ENCODE results near the gene CPNE5.

CPNE5 gene

DNA sequence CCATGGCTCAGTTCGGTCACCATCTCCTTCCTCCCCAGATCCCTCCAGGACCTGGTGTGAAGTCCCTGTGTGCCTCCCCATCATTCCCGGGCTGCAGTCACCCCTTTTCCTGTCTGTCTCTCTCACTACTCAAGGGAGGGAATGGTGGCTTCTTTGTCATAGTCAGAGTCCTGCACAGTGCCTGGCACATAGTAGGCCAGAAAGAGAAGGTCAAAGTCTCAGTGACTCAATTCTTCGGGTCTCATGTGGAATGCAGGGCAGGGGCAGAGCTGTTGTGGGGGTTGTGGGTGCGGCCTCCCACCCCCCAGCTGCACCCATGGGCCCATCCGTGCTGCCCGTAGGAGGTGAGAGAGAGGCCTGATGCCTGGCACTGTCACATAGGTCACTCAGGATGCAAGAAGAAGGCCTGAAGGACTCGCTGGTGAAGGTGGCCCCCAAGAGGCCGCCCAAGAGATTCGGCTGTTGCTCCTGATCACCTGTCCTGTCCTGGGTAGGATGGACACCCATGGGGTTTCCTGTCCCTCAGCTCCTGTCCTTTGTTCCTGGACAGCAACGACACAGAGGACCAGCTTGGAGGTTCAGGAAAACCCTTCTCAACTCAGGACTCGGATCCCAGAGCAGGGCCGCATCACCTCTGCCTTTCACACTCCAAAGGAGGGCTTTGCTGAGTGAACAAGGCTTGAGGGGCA, 107.5 kb downstream of the CPNE5 start:
- Histone ChIP-seq H3K27ac (no peak overlapping the region), H3K4me3 (no peak overlapping the region)
- DNase-seq (ENCODE audit: low spot score): no peak
- TF ChIP-seq CTCF (IDR thresholded peaks at IDR 0.05): no peak

DNA sequence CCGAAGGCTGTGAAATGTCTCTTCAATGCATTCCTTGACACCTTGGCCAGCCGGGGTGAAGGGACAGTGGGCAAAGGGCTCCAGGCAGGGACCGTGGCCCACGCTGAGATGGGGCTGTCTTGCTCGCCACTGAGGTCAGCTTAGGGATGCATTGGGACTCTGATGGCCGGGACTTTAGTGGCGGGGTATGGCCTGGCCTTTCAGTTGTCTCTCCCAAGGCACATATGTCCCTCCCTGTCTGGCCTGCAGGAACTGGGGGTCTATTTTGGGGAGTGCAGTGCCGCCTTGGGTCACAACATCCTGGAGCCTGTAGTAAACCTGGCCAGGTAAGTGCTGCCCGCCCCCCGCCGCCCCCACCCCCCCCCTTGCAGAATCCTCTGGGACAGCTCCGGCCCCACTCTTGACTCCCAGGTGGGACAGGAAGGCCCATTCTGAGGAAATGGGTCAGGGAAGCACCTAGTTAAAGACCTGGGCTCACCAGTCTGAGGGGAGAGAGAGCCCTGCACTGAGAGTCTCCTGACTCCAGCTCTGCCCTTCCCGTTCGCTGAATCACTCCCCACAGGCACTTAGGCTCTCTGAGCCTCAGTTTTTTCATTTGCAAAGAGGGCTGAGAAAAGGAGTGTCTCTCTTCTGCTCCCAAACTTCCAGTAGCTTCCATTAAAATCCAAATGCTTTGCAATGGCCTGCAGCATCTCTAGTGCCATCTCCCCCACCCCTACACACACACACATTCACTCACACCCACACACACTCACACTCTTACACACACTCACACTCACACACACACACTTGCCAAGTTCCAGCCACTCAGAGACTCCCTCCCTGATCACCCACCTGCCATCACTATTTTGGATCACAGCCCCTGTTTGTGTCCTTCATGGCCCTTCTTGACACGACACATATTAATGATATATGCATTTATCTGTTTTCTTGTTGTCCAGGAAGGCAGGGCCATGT, 108.5 kb downstream of the CPNE5 start:
- Histone ChIP-seq H3K27ac (no peak overlapping the region), H3K4me3 (no peak overlapping the region)
- no peak for TF ChIP-seq CTCF (IDR thresholded peaks at IDR 0.05)
- no peak for DNase-seq (ENCODE audit: low spot score)

DNA sequence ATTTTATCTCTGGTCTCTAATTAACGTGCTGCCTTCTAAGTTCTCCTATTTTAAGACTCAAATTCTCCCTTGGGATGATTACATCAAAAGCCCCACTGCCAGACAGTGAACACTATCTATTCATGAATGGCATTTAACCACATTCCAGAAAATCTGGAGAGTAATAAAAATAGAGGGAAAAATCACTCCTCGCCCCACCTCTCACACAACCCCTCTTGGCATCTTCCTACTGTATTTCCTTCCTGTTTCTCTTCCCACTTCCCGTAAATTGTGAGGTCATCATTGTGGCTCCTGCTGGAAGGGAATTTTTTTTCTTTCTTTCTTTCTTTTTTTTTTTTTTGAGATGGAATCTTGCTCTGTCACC, 110.1 kb downstream of the CPNE5 start:
- Histone ChIP-seq H3K4me3 (no peak overlapping the region), H3K27ac (no peak overlapping the region)
- DNase-seq (ENCODE audit: low spot score): no peak
- no peak for TF ChIP-seq CTCF (IDR thresholded peaks at IDR 0.05)

GRCh38 chr6:36728289-36729160, 110.7 kb downstream of the CPNE5 start:
- Histone ChIP-seq H3K27ac (no peak overlapping the region), H3K4me3 (no peak overlapping the region)
- no peak for DNase-seq (ENCODE audit: low spot score)
- TF ChIP-seq CTCF (IDR thresholded peaks at IDR 0.05): no peak

GRCh38 chr6:36727505-36728021, 111.7 kb downstream of the CPNE5 start:
- no peak for DNase-seq (ENCODE audit: low spot score)
- TF ChIP-seq CTCF (IDR thresholded peaks at IDR 0.05): no peak
- no peak overlapping the region for H3K4me3 ChIP-seq
- no peak overlapping the region for H3K27ac ChIP-seq

- TF ChIP-seq CTCF (IDR thresholded peaks at IDR 0.05): no peak
- no peak overlapping the region for H3K27ac ChIP-seq
- H3K4me3 ChIP-seq: no peak overlapping the region
- no peak for DNase-seq (ENCODE audit: low spot score)
Observed at GRCh38 chr6:36725581-36725980, 113.7 kb downstream of the CPNE5 start.
